Upper lobe of right lung (tissue), 1 donor: ENCODE data around the gene RPA1. TPM values are rescaled to one million over a fixed set of nuclear protein-coding genes. Genes with fewer than 3 reads are reported as not detected.
A peak's percentile ranks its signal among the peaks of the same experiment; 100 is the strongest.

ENCODE experiments used
- ATAC-seq: fragments of 200-7000 bp; cut with Tn5 transposase; one replicate; pipeline ENCODE4 v1.9.1; 2020; ENCODE audit warnings: mild to moderate bottlenecking, moderate library complexity
- DNase-seq: peaks from one replicate; pipeline ENCODE4 v3.0.0-alpha.2; 2020
- H3K27ac ChIP-seq: fragments of 200-600 bp; one replicate; pipeline ENCODE4 v1.8.0; 2022
- H3K27me3 ChIP-seq: fragments of 200-600 bp; one replicate; pipeline ENCODE4 v1.8.0; 2022; ENCODE audit warnings: mild to moderate bottlenecking
- H3K36me3 ChIP-seq: fragments of 200-600 bp; one replicate; pipeline ENCODE4 v1.8.0; 2022
- H3K4me1 ChIP-seq: fragments of 200-600 bp; one replicate; pipeline ENCODE4 v1.8.0; 2022
- H3K4me3 ChIP-seq: fragments of 200-600 bp; one replicate; pipeline ENCODE4 v1.8.0; 2022; ENCODE audit warnings: mild to moderate bottlenecking
- H3K9me3 ChIP-seq: fragments of 200-600 bp; one replicate; pipeline ENCODE4 v1.8.0; 2022
- intact Hi-C: fragments of 100-400 bp; cut with DNase I; formaldehyde crosslinking; loops from one replicate; pipeline ENCODE4 v1.11.0; 2022
- total RNA-seq: library from RNA; stranded (reverse); fragmentation: NEBNext Ultra II Directional; extraction: Animal tissue kit (Norgen Biotek cat#: 25700); gene quantifications from one replicate; pipeline ENCODE4 v1.2.1, GENCODE V29; 2021
- TF ChIP-seq, protein P1 (sequence below): fragments of 200-600 bp; IDR thresholded peaks from one replicate; pipeline ENCODE4 v1.8.0; 2022; ENCODE audit warnings: antibody characterized with exemption
- donor health status: DM: no; HTN: yes; CAD: no; lungs with severe emphysema.

Gene RPA1
- total RNA-seq, 1 donor from 2014 or later = 56.7 TPM

- Histone ChIP-seq H3K27me3 (no peaks in the 10 kb centered on the region), H3K4me3 (no peak overlapping the region), H3K36me3 (no peaks in the 10 kb centered on the region), H3K27ac (no peak overlapping the region), H3K9me3 (no peaks in the 10 kb centered on the region), H3K4me1 (peaks cover 7% of the 10 kb centered on the region)
- no peak for DNase-seq
- no peak for ATAC-seq
- intact Hi-C loops = no loop called here
- TF ChIP-seq, protein P1, sequence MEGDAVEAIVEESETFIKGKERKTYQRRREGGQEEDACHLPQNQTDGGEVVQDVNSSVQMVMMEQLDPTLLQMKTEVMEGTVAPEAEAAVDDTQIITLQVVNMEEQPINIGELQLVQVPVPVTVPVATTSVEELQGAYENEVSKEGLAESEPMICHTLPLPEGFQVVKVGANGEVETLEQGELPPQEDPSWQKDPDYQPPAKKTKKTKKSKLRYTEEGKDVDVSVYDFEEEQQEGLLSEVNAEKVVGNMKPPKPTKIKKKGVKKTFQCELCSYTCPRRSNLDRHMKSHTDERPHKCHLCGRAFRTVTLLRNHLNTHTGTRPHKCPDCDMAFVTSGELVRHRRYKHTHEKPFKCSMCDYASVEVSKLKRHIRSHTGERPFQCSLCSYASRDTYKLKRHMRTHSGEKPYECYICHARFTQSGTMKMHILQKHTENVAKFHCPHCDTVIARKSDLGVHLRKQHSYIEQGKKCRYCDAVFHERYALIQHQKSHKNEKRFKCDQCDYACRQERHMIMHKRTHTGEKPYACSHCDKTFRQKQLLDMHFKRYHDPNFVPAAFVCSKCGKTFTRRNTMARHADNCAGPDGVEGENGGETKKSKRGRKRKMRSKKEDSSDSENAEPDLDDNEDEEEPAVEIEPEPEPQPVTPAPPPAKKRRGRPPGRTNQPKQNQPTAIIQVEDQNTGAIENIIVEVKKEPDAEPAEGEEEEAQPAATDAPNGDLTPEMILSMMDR = no peak
These were observed 104.3 kb downstream of the RPA1 start for GRCh38 chr17:1933875-1934715.

DNA sequence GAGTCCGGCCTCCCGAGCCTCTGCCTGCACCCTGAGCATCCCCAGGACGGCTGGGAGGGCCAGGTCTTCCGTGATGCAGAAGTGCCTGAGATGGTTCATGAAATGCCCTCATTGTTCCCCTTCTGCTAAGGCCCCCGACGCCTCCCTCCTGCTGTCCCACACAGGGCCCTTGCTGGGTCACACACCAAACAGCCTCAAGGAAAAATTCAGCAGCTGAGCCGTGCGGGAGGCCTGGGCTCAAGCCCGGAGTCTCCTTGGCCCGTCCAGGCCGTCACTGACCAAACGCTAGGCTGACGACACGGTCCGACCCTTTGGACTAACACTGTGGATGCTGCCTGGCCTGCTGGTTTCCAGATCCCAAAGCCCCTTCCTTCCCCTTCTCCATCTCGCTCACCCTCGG, 105.1 kb downstream of the RPA1 start:
- ATAC-seq (no peak), DNase-seq (no peak)
- TF ChIP-seq, protein P1 = no peak
- Histone ChIP-seq H3K27ac (no peak overlapping the region), H3K4me1 (peaks cover 7% of the 10 kb centered on the region), H3K27me3 (no peaks in the 10 kb centered on the region), H3K36me3 (no peaks in the 10 kb centered on the region), H3K9me3 (no peaks in the 10 kb centered on the region), H3K4me3 (no peak overlapping the region)
- intact Hi-C loops = no loop called here

GRCh38 chr17:1936766-1937165, 107.0 kb downstream of the RPA1 start:
- no peak overlapping the region for H3K4me3 ChIP-seq
- intact Hi-C loops = no loop called here
- no peak for ATAC-seq
- H3K9me3 ChIP-seq = no peaks in the 10 kb centered on the region
- DNase-seq = no peak
- H3K36me3 ChIP-seq = no peaks in the 10 kb centered on the region
- H3K27ac ChIP-seq = no peak overlapping the region
- H3K27me3 ChIP-seq = no peaks in the 10 kb centered on the region
- TF ChIP-seq, protein P1 = no peak
- peaks cover 7% of the 10 kb centered on the region for H3K4me1 ChIP-seq

DNA sequence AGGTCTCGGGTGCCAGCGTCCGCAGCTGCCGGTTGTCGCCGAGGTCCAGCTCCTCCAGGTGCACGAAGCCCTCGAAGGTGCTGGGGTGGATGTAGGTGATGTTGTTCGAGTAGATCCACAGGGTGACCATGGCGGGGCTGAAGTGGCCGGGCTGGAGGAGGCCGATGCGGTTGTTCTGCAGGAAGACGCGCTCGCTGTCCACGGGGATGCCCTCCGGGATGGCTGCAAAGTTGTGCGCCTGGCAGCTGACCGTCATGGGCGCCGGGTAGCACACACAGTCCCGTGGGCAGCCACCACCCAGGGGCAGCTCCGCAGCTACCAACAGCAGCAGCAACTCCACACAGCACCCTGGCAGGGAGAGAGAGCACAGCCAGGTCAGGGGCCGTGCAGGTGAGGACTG, 107.7 kb downstream of the RPA1 start:
- no peak overlapping the region for H3K27ac ChIP-seq
- intact Hi-C loops = no loop called here
- DNase-seq = no peak
- no peak for ATAC-seq
- peaks cover 1% of the 10 kb centered on the region for H3K4me1 ChIP-seq
- no peaks in the 10 kb centered on the region for H3K9me3 ChIP-seq
- no peaks in the 10 kb centered on the region for H3K36me3 ChIP-seq
- H3K27me3 ChIP-seq = no peaks in the 10 kb centered on the region
- H3K4me3 ChIP-seq = no peak overlapping the region
- TF ChIP-seq, protein P1 = no peak

- no peaks in the 10 kb centered on the region for H3K4me1 ChIP-seq
- no peaks in the 10 kb centered on the region for H3K27me3 ChIP-seq
- DNase-seq (no peak), ATAC-seq (peak; percentile 19)
- H3K27ac ChIP-seq = no peak overlapping the region
- H3K9me3 ChIP-seq = no peaks in the 10 kb centered on the region
- no peaks in the 10 kb centered on the region for H3K36me3 ChIP-seq
- TF ChIP-seq, protein P1 = no peak
- no peak overlapping the region for H3K4me3 ChIP-seq
- intact Hi-C loops = no loop called here
These were observed 110.4 kb downstream of the RPA1 start for GRCh38 chr17:1939981-1940809.
